Sigmoid colon (tissue), 4 donors: Measurements from ENCODE around the gene OR7C2.

ENCODE experiments used
- CTCF ChIP-seq, 4 experiments: fragments of 450-650 bp in 3 of 4; fragments of 200-600 bp in 1 of 4; IDR thresholded peaks; one replicate each; pipeline ENCODE4 v1.5.1; 2016 to 2019; ENCODE audit warnings: antibody characterized with exemption in 4 of 4, mild to moderate bottlenecking in 3 of 4, moderate library complexity in 2 of 4
- EP300 ChIP-seq, 4 donors: sonication (generic); formaldehyde crosslinking; IDR thresholded peaks; one replicate each; pipeline ENCODE4 v1.6.1; 2017; ENCODE audit warnings: antibody characterized with exemption in 4 of 4
- POLR2AphosphoS5 ChIP-seq, 4 donors: sonication (generic); formaldehyde crosslinking; IDR thresholded peaks; one replicate each; pipeline ENCODE4 v1.6.1; 2017; ENCODE audit warnings: antibody characterized with exemption in 4 of 4

GRCh38 chr19:14972676-14973075 is 31.4 kb downstream of the OR7C2 start:
- TF ChIP-seq CTCF (IDR thresholded peaks at IDR 0.05) (no peak), POLR2AphosphoS5 (IDR thresholded peaks at IDR 0.05) (no peak), EP300 (IDR thresholded peaks at IDR 0.05) (no peak)
